OCI-M1 (cell line): ENCODE data around the gene EMCN.
A peak's percentile ranks its signal among the peaks of the same experiment; 100 is the strongest.
"Not testable (repeated sequence)": the region's sequence is repeated elsewhere in the genome, so short reads cannot be mapped to it uniquely, and the experiment has no call there.

Experiments used
- DNase-seq: peaks from one replicate; lab custom pipeline; 2025; lab: John Stamatoyannopoulos, UW

The EMCN gene

GRCh38 chr4:100380401-100380800 lies 137.4 kb downstream of the EMCN start:
- DNase-seq, result not testable (repeated sequence)

GRCh38 chr4:100379583-100380105 lies 138.2 kb downstream of the EMCN start:
- no peak for DNase-seq

GRCh38 chr4:100372432-100372831 lies 145.4 kb downstream of the EMCN start:
- peak; percentile 33 for DNase-seq

GRCh38 chr4:100369871-100370270 lies 148.0 kb downstream of the EMCN start:
- DNase-seq, result no peak

GRCh38 chr4:100367451-100367850 lies 150.4 kb downstream of the EMCN start:
- no peak for DNase-seq

- DNase-seq, result no peak
Observed at GRCh38 chr4:100366213-100366612, 151.6 kb downstream of the EMCN start.

GRCh38 chr4:100362366-100362765 lies 155.5 kb downstream of the EMCN start:
- no peak for DNase-seq

GRCh38 chr4:100361336-100361735 lies 156.5 kb downstream of the EMCN start:
- no peak for DNase-seq

GRCh38 chr4:100360211-100360610 lies 157.6 kb downstream of the EMCN start:
- DNase-seq, result no peak

GRCh38 chr4:100359441-100359840 lies 158.4 kb downstream of the EMCN start:
- DNase-seq, result no peak

GRCh38 chr4:100357542-100357941 lies 160.3 kb downstream of the EMCN start:
- peak; percentile 28 for DNase-seq

- no peak for DNase-seq
Observed at GRCh38 chr4:100356172-100356571, 161.7 kb downstream of the EMCN start.

GRCh38 chr4:100352352-100352751 lies 165.5 kb downstream of the EMCN start:
- DNase-seq, result not testable (repeated sequence)

GRCh38 chr4:100348473-100348872 lies 169.3 kb downstream of the EMCN start:
- peak; percentile 84 for DNase-seq

- DNase-seq, result no peak
Observed at GRCh38 chr4:100347241-100347640, 170.6 kb downstream of the EMCN start.

- DNase-seq, result no peak
Observed at GRCh38 chr4:100345585-100345984, 172.2 kb downstream of the EMCN start.
